WTC11 (cell line): ENCODE data around the gene FHIT. TPM values are rescaled to one million over a fixed set of nuclear protein-coding genes. Genes with fewer than 3 reads are reported as not detected.

Experiments used
- ATAC-seq: fragments of 200-7000 bp; cut with Tn5 transposase; 2 replicates; pipeline ENCODE4 v1.10.0; 2021; ENCODE audit warnings: mild to moderate bottlenecking, moderate library complexity
- CTCF ChIA-PET: fragments of 300-600 bp; sonication (Branson Sonifier 250); formaldehyde crosslinking; loops from one replicate; lab custom pipeline; 2021; ENCODE audit warnings: antibody characterized with exemption; lab: Charles Lee
- POLR2A ChIA-PET: fragments of 350-600 bp; sonication (Branson Sonifier 250); formaldehyde crosslinking; loops from one replicate; lab custom pipeline; 2021; ENCODE audit warnings: antibody characterized with exemption; lab: Charles Lee
- DNase-seq: peaks from one replicate; pipeline ENCODE4 v3.0.0; 2021; ENCODE audit warnings: low spot score
- H3K27ac Mint-ChIP-seq: 2 replicates; pipeline ENCODE4 v1.8.0; 2021; ENCODE audit warnings: mixed read lengths
- H3K27me3 Mint-ChIP-seq: 2 replicates; pipeline ENCODE4 v1.8.0; 2021; ENCODE audit warnings: low read depth, mild to moderate bottlenecking, moderate library complexity, mixed read lengths
- H3K36me3 Mint-ChIP-seq: 2 replicates; pipeline ENCODE4 v1.8.0; 2021; ENCODE audit warnings: mixed read lengths
- H3K4me1 Mint-ChIP-seq: 2 replicates; pipeline ENCODE4 v1.8.0; 2022; ENCODE audit warnings: mixed read lengths
- H3K4me3 Mint-ChIP-seq: 2 replicates; pipeline ENCODE4 v1.8.0; 2021; ENCODE audit warnings: mild to moderate bottlenecking, moderate library complexity, mixed read lengths
- H3K9me3 Mint-ChIP-seq: 2 replicates; pipeline ENCODE4 v1.8.0; 2021; ENCODE audit warnings: mixed read lengths
- ERG ChIP-seq: fragments of 250-450 bp; sonication (Bioruptor Pico); IDR thresholded peaks from 2 replicates; pipeline ENCODE4 v1.8.0; 2021; ENCODE audit warnings: mild to moderate bottlenecking
- GTF2I ChIP-seq: fragments of 250-450 bp; sonication (Bioruptor Pico); conservative IDR thresholded peaks from 2 replicates; pipeline ENCODE4 v1.4.0; 2021; ENCODE audit warnings: mild to moderate bottlenecking
- KAT7 ChIP-seq: sonication (generic); formaldehyde crosslinking; IDR thresholded peaks from 2 replicates; pipeline ENCODE4 v1.8.1; 2023; ENCODE audit warnings: missing genetic modification reagents, mild to moderate bottlenecking, borderline replicate concordance
- NFATC4 ChIP-seq: fragments of 250-450 bp; sonication (Bioruptor Pico); IDR thresholded peaks from 2 replicates; pipeline ENCODE4 v1.9.0; 2021; ENCODE audit warnings: mild to moderate bottlenecking
- NFYB ChIP-seq: sonication (generic); formaldehyde crosslinking; conservative IDR thresholded peaks from 2 replicates; pipeline ENCODE4 v1.8.0; 2022; ENCODE audit warnings: low read depth, missing genetic modification reagents
- RELA ChIP-seq: sonication (generic); formaldehyde crosslinking; IDR thresholded peaks from 2 replicates; pipeline ENCODE4 v1.8.1; 2022; ENCODE audit warnings: missing genetic modification reagents, mild to moderate bottlenecking, borderline replicate concordance
- RORB ChIP-seq: fragments of 250-450 bp; sonication (Bioruptor Pico); IDR thresholded peaks from 2 replicates; pipeline ENCODE4 v1.9.0; 2021; ENCODE audit warnings: mild to moderate bottlenecking
- SMAD4 ChIP-seq: sonication (generic); formaldehyde crosslinking; IDR thresholded peaks from 2 replicates; pipeline ENCODE4 v1.8.0; 2022; ENCODE audit warnings: mild to moderate bottlenecking, missing genetic modification reagents
- SOX15 ChIP-seq: fragments of 250-450 bp; sonication (Bioruptor Pico); IDR thresholded peaks from 2 replicates; pipeline ENCODE4 v1.9.0; 2021; ENCODE audit warnings: mild to moderate bottlenecking
- TP53 ChIP-seq: sonication (generic); formaldehyde crosslinking; IDR thresholded peaks from 2 replicates; pipeline ENCODE4 v1.8.1; 2023; ENCODE audit warnings: mild to moderate bottlenecking, missing genetic modification reagents
- USF2 ChIP-seq: sonication (generic); formaldehyde crosslinking; IDR thresholded peaks from 2 replicates; pipeline ENCODE4 v1.8.1; 2023; ENCODE audit warnings: mild to moderate bottlenecking, missing genetic modification reagents, moderate library complexity
- ZNF317 ChIP-seq: sonication (generic); formaldehyde crosslinking; IDR thresholded peaks from 2 replicates; pipeline ENCODE4 v1.8.1; 2023; ENCODE audit warnings: low read depth, mild to moderate bottlenecking, moderate library complexity, missing genetic modification reagents, borderline replicate concordance
- ZNF396 ChIP-seq: fragments of 250-450 bp; sonication (Bioruptor Pico); IDR thresholded peaks from 2 replicates; pipeline ENCODE4 v1.8.0; 2021; ENCODE audit warnings: mild to moderate bottlenecking, moderate library complexity, borderline replicate concordance
- ZSCAN18 ChIP-seq: fragments of 250-450 bp; sonication (Bioruptor Pico); IDR thresholded peaks from 2 replicates; pipeline ENCODE4 v2.1.2; 2022; ENCODE audit warnings: mild to moderate bottlenecking, moderate library complexity
- total RNA-seq: library from RNA; stranded (reverse); gene quantifications from 3 replicates; pipeline ENCODE4 v1.2.3, GENCODE V29; 2021
- TF ChIP-seq, protein P1 (sequence below): sonication (generic); formaldehyde crosslinking; conservative IDR thresholded peaks from 2 replicates; pipeline ENCODE4 v1.8.1; 2023; ENCODE audit warnings: mild to moderate bottlenecking, low read depth, missing genetic modification reagents, moderate library complexity
- TF ChIP-seq, protein P2 (sequence below): sonication (generic); formaldehyde crosslinking; IDR thresholded peaks from 2 replicates; pipeline ENCODE4 v1.8.0; 2022; ENCODE audit warnings: mild to moderate bottlenecking, missing genetic modification reagents
- TF ChIP-seq, protein P3 (sequence below): sonication (generic); formaldehyde crosslinking; IDR thresholded peaks from 2 replicates; pipeline ENCODE4 v1.8.1; 2023; ENCODE audit warnings: mild to moderate bottlenecking, missing genetic modification reagents
- TF ChIP-seq, protein P4 (sequence below): sonication (generic); formaldehyde crosslinking; IDR thresholded peaks from 2 replicates; pipeline ENCODE4 v1.8.0; 2023; ENCODE audit warnings: missing genetic modification reagents
- TF ChIP-seq, protein P5 (sequence below): sonication (generic); formaldehyde crosslinking; IDR thresholded peaks from 2 replicates; pipeline ENCODE4 v1.8.0; 2023; ENCODE audit warnings: missing genetic modification reagents, mild to moderate bottlenecking, borderline replicate concordance
- TF ChIP-seq, protein P6 (sequence below): fragments of 200-600 bp; IDR thresholded peaks from 2 replicates; pipeline ENCODE4 v1.8.0; 2022; ENCODE audit warnings: antibody characterized with exemption

FHIT gene
- total RNA-seq, 1 experiment from 2014 or later, result 2.6 TPM

- TF ChIP-seq ZNF396 (CRISPR knock-in tag), result no peak
Measured at GRCh38 chr3:61068084-61068483, 183.2 kb downstream of the FHIT start (continued).

- no peak for ATAC-seq
- TF ChIP-seq, protein P1, sequence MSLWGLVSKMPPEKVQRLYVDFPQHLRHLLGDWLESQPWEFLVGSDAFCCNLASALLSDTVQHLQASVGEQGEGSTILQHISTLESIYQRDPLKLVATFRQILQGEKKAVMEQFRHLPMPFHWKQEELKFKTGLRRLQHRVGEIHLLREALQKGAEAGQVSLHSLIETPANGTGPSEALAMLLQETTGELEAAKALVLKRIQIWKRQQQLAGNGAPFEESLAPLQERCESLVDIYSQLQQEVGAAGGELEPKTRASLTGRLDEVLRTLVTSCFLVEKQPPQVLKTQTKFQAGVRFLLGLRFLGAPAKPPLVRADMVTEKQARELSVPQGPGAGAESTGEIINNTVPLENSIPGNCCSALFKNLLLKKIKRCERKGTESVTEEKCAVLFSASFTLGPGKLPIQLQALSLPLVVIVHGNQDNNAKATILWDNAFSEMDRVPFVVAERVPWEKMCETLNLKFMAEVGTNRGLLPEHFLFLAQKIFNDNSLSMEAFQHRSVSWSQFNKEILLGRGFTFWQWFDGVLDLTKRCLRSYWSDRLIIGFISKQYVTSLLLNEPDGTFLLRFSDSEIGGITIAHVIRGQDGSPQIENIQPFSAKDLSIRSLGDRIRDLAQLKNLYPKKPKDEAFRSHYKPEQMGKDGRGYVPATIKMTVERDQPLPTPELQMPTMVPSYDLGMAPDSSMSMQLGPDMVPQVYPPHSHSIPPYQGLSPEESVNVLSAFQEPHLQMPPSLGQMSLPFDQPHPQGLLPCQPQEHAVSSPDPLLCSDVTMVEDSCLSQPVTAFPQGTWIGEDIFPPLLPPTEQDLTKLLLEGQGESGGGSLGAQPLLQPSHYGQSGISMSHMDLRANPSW (CRISPR knock-in tag), result no peak
- TF ChIP-seq GTF2I, result no peak
- TF ChIP-seq ZSCAN18 (CRISPR knock-in tag), result no peak
- TF ChIP-seq, protein P2, sequence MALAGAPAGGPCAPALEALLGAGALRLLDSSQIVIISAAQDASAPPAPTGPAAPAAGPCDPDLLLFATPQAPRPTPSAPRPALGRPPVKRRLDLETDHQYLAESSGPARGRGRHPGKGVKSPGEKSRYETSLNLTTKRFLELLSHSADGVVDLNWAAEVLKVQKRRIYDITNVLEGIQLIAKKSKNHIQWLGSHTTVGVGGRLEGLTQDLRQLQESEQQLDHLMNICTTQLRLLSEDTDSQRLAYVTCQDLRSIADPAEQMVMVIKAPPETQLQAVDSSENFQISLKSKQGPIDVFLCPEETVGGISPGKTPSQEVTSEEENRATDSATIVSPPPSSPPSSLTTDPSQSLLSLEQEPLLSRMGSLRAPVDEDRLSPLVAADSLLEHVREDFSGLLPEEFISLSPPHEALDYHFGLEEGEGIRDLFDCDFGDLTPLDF (CRISPR knock-in tag), result no peak
- TF ChIP-seq USF2, result no peak
- TF ChIP-seq, protein P3, sequence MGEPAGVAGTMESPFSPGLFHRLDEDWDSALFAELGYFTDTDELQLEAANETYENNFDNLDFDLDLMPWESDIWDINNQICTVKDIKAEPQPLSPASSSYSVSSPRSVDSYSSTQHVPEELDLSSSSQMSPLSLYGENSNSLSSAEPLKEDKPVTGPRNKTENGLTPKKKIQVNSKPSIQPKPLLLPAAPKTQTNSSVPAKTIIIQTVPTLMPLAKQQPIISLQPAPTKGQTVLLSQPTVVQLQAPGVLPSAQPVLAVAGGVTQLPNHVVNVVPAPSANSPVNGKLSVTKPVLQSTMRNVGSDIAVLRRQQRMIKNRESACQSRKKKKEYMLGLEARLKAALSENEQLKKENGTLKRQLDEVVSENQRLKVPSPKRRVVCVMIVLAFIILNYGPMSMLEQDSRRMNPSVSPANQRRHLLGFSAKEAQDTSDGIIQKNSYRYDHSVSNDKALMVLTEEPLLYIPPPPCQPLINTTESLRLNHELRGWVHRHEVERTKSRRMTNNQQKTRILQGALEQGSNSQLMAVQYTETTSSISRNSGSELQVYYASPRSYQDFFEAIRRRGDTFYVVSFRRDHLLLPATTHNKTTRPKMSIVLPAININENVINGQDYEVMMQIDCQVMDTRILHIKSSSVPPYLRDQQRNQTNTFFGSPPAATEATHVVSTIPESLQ (CRISPR knock-in tag), result no peak
- TF ChIP-seq KAT7 (CRISPR knock-in tag), result no peak
- TF ChIP-seq RELA, result no peak
- TF ChIP-seq, protein P4, sequence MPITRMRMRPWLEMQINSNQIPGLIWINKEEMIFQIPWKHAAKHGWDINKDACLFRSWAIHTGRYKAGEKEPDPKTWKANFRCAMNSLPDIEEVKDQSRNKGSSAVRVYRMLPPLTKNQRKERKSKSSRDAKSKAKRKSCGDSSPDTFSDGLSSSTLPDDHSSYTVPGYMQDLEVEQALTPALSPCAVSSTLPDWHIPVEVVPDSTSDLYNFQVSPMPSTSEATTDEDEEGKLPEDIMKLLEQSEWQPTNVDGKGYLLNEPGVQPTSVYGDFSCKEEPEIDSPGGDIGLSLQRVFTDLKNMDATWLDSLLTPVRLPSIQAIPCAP, result no peak
- no peak for TF ChIP-seq ZNF317 (CRISPR knock-in tag)
- TF ChIP-seq, protein P5, sequence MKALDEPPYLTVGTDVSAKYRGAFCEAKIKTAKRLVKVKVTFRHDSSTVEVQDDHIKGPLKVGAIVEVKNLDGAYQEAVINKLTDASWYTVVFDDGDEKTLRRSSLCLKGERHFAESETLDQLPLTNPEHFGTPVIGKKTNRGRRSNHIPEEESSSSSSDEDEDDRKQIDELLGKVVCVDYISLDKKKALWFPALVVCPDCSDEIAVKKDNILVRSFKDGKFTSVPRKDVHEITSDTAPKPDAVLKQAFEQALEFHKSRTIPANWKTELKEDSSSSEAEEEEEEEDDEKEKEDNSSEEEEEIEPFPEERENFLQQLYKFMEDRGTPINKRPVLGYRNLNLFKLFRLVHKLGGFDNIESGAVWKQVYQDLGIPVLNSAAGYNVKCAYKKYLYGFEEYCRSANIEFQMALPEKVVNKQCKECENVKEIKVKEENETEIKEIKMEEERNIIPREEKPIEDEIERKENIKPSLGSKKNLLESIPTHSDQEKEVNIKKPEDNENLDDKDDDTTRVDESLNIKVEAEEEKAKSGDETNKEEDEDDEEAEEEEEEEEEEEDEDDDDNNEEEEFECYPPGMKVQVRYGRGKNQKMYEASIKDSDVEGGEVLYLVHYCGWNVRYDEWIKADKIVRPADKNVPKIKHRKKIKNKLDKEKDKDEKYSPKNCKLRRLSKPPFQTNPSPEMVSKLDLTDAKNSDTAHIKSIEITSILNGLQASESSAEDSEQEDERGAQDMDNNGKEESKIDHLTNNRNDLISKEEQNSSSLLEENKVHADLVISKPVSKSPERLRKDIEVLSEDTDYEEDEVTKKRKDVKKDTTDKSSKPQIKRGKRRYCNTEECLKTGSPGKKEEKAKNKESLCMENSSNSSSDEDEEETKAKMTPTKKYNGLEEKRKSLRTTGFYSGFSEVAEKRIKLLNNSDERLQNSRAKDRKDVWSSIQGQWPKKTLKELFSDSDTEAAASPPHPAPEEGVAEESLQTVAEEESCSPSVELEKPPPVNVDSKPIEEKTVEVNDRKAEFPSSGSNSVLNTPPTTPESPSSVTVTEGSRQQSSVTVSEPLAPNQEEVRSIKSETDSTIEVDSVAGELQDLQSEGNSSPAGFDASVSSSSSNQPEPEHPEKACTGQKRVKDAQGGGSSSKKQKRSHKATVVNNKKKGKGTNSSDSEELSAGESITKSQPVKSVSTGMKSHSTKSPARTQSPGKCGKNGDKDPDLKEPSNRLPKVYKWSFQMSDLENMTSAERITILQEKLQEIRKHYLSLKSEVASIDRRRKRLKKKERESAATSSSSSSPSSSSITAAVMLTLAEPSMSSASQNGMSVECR, result no peak
- no peak for TF ChIP-seq SMAD4 (CRISPR knock-in tag)
- no peak for TF ChIP-seq ERG (CRISPR knock-in tag)
- TF ChIP-seq NFYB (CRISPR knock-in tag), result no peak
- TF ChIP-seq NFATC4 (CRISPR knock-in tag), result no peak
- TF ChIP-seq RORB, result no peak
- no peak for TF ChIP-seq TP53 (CRISPR knock-in tag)
- TF ChIP-seq, protein P6, sequence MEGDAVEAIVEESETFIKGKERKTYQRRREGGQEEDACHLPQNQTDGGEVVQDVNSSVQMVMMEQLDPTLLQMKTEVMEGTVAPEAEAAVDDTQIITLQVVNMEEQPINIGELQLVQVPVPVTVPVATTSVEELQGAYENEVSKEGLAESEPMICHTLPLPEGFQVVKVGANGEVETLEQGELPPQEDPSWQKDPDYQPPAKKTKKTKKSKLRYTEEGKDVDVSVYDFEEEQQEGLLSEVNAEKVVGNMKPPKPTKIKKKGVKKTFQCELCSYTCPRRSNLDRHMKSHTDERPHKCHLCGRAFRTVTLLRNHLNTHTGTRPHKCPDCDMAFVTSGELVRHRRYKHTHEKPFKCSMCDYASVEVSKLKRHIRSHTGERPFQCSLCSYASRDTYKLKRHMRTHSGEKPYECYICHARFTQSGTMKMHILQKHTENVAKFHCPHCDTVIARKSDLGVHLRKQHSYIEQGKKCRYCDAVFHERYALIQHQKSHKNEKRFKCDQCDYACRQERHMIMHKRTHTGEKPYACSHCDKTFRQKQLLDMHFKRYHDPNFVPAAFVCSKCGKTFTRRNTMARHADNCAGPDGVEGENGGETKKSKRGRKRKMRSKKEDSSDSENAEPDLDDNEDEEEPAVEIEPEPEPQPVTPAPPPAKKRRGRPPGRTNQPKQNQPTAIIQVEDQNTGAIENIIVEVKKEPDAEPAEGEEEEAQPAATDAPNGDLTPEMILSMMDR, result no peak
- no peak for TF ChIP-seq SOX15 (CRISPR knock-in tag)
- TF ChIP-seq, all 79 proteins: peak for 0
- POLR2A ChIA-PET, result no interaction called here
- no peak overlapping the region for H3K4me3 Mint-ChIP-seq
- peaks cover 25% of the 10 kb centered on the region for H3K9me3 Mint-ChIP-seq
- no peaks in the 10 kb centered on the region for H3K27me3 Mint-ChIP-seq
- CTCF ChIA-PET, result no interaction called here
- peaks cover 7% of the 10 kb centered on the region for H3K4me1 Mint-ChIP-seq
- DNase-seq, result no peak
- H3K36me3 Mint-ChIP-seq, result no peaks in the 10 kb centered on the region; the same call in 1 of the 2 replicates
- H3K27ac Mint-ChIP-seq, result no peak overlapping the region
Measured at GRCh38 chr3:61066800-61067199, 184.5 kb downstream of the FHIT start.
